Chondrocyte (in vitro differentiated cells): ENCODE data around the gene RPS19. TPM values are rescaled to one million over a fixed set of nuclear protein-coding genes. Genes with fewer than 3 reads are reported as not detected.

Experiments
- DNase-seq: peaks from one replicate; pipeline ENCODE4 v3.0.0; 2021; ENCODE audit warnings: mixed read lengths, low spot score
- H3K27ac Mint-ChIP-seq: one replicate; pipeline ENCODE4 v1.8.0; 2021; ENCODE audit warnings: mild to moderate bottlenecking, moderate library complexity, mixed read lengths; ENCODE audit not compliant: unreplicated experiment
- H3K27me3 Mint-ChIP-seq: 2 replicates; pipeline ENCODE4 v1.8.0; 2021; ENCODE audit warnings: low read depth, mixed read lengths
- H3K36me3 Mint-ChIP-seq: 2 replicates; pipeline ENCODE4 v1.8.0; 2021; ENCODE audit warnings: low read depth, mixed read lengths
- H3K4me1 Mint-ChIP-seq: 2 replicates; pipeline ENCODE4 v1.8.0; 2021; ENCODE audit warnings: low read depth, mild to moderate bottlenecking, mixed read lengths
- H3K4me3 Mint-ChIP-seq: one replicate; pipeline ENCODE4 v1.8.0; 2021; ENCODE audit warnings: mild to moderate bottlenecking, moderate library complexity, mixed read lengths; ENCODE audit not compliant: unreplicated experiment
- H3K9me3 Mint-ChIP-seq: 2 replicates; pipeline ENCODE4 v1.8.0; 2021; ENCODE audit warnings: low read depth, mixed read lengths
- CTCF ChIP-seq: fragments of 200-600 bp; sonication (generic); IDR thresholded peaks from 2 replicates; pipeline ENCODE4 v1.5.0; 2021; ENCODE audit warnings: antibody characterized with exemption, mild to moderate bottlenecking, moderate library complexity
- total RNA-seq: library from RNA; stranded (reverse); gene quantifications from 3 replicates; pipeline ENCODE4 v1.2.1, GENCODE V29; 2021

RPS19 gene
- total RNA-seq, 1 donor from 2014 or later: 1,457 TPM

- H3K4me1 Mint-ChIP-seq: no peaks in the 10 kb centered on the region
- H3K9me3 Mint-ChIP-seq: peaks cover 3% of the 10 kb centered on the region
- peaks cover 35% of the 10 kb centered on the region for H3K27me3 Mint-ChIP-seq
- H3K27ac Mint-ChIP-seq: no peak overlapping the region
- no peak for DNase-seq
- H3K4me3 Mint-ChIP-seq: no peak overlapping the region
- TF ChIP-seq CTCF: no peak
- no peaks in the 10 kb centered on the region for H3K36me3 Mint-ChIP-seq
These were observed 16.7 kb upstream of the RPS19 start for GRCh38 chr19:41843371-41843770.

- Mint-ChIP-seq H3K27me3 (peaks cover 32% of the 10 kb centered on the region), H3K9me3 (peaks cover 3% of the 10 kb centered on the region)
These were observed 15.5 kb upstream of the RPS19 start, which contains the start of gene LYPD4 for GRCh38 chr19:41844601-41845000. TSS of gene LYPD4 (minus strand) at chr19:41844683. CDS start at chr19:41839285, 5,398 bp downstream.

GRCh38 chr19:41845001-41845050 is 15.2 kb upstream of the RPS19 start, which contains the start of gene DMRTC2:
TSS of gene DMRTC2 (plus strand) at chr19:41845042. CDS start at chr19:41847429, 2,387 bp downstream.
- Mint-ChIP-seq H3K36me3 (no peaks in the 10 kb centered on the region), H3K9me3 (peaks cover 3% of the 10 kb centered on the region), H3K4me3 (no peak within 1 kb of the TSS), H3K27me3 (peaks cover 31% of the 10 kb centered on the region), H3K4me1 (no peaks in the 10 kb centered on the region), H3K27ac (no peak within 1 kb of the TSS)
- TF ChIP-seq CTCF: no peak
- DNase-seq: no peak

More at GRCh38 chr19:41844601-41845000, 15.5 kb upstream of the RPS19 start, which contains the start of gene LYPD4:
- no peaks in the 10 kb centered on the region for H3K4me1 Mint-ChIP-seq
- H3K4me3 Mint-ChIP-seq: no peak within 1 kb of the TSS
- no peak within 1 kb of the TSS for H3K27ac Mint-ChIP-seq
- peak; percentile 77 for DNase-seq
- no peak for TF ChIP-seq CTCF
- no peaks in the 10 kb centered on the region for H3K36me3 Mint-ChIP-seq

- Mint-ChIP-seq H3K9me3 (peaks cover 3% of the 10 kb centered on the region), H3K27ac (no peak overlapping the region), H3K4me1 (no peaks in the 10 kb centered on the region), H3K4me3 (no peak overlapping the region), H3K27me3 (peaks cover 29% of the 10 kb centered on the region), H3K36me3 (no peaks in the 10 kb centered on the region)
- TF ChIP-seq CTCF: no peak
- no peak for DNase-seq
These were observed 14.9 kb upstream of the RPS19 start for GRCh38 chr19:41845051-41845590.

GRCh38 chr19:41847351-41848105 is 12.5 kb upstream of the RPS19 start:
- no peak for TF ChIP-seq CTCF
- peaks cover 39% of the 10 kb centered on the region for H3K27me3 Mint-ChIP-seq
- no peaks in the 10 kb centered on the region for H3K4me1 Mint-ChIP-seq
- H3K27ac Mint-ChIP-seq: no peak overlapping the region
- H3K9me3 Mint-ChIP-seq: peaks cover 3% of the 10 kb centered on the region
- no peak overlapping the region for H3K4me3 Mint-ChIP-seq
- peak; percentile 67 for DNase-seq
- H3K36me3 Mint-ChIP-seq: no peaks in the 10 kb centered on the region
